ACC112 (cell line): Measurements from ENCODE around the gene AATF.

Experiments
- H2AFZ ChIP-seq: fragments of 200-600 bp; sonication (generic); one replicate; pipeline ENCODE4 v1.6.0; 2017; ENCODE audit warnings: antibody characterized with exemption, low read length; ENCODE audit not compliant: unreplicated experiment
- H3K27ac ChIP-seq: fragments of 200-600 bp; sonication (generic); 2 replicates; pipeline ENCODE4 v1.5.1; 2014; ENCODE audit warnings: low read depth, mild to moderate bottlenecking, antibody characterized with exemption, low read length, moderate library complexity
- H3K27me3 ChIP-seq: fragments of 200-600 bp; sonication (generic); 2 replicates; pipeline ENCODE4 v1.6.1; 2014; ENCODE audit warnings: mild to moderate bottlenecking, antibody characterized with exemption, low read length, moderate library complexity, mixed read lengths; ENCODE audit not compliant: insufficient read depth
- H3K36me3 ChIP-seq: fragments of 200-600 bp; sonication (generic); 2 replicates; pipeline ENCODE4 v1.6.1; 2016; ENCODE audit warnings: mild to moderate bottlenecking, antibody characterized with exemption, low read length, moderate library complexity, mixed read lengths; ENCODE audit not compliant: insufficient read depth
- H3K4me1 ChIP-seq: fragments of 200-600 bp; sonication (generic); one replicate; pipeline ENCODE4 v1.6.1; 2016; ENCODE audit warnings: low read length, mixed read lengths; ENCODE audit not compliant: insufficient read depth, unreplicated experiment, control insufficient read depth
- H3K4me3 ChIP-seq: fragments of 200-600 bp; sonication (generic); 2 replicates; pipeline ENCODE4 v1.5.1; 2014; ENCODE audit warnings: mild to moderate bottlenecking, low read depth, low read length
- H3K79me2 ChIP-seq: fragments of 200-600 bp; sonication (generic); one replicate; pipeline ENCODE4 v1.6.0; 2016; ENCODE audit warnings: low read length; ENCODE audit not compliant: control insufficient read depth, unreplicated experiment, insufficient read depth

The AATF gene

DNA sequence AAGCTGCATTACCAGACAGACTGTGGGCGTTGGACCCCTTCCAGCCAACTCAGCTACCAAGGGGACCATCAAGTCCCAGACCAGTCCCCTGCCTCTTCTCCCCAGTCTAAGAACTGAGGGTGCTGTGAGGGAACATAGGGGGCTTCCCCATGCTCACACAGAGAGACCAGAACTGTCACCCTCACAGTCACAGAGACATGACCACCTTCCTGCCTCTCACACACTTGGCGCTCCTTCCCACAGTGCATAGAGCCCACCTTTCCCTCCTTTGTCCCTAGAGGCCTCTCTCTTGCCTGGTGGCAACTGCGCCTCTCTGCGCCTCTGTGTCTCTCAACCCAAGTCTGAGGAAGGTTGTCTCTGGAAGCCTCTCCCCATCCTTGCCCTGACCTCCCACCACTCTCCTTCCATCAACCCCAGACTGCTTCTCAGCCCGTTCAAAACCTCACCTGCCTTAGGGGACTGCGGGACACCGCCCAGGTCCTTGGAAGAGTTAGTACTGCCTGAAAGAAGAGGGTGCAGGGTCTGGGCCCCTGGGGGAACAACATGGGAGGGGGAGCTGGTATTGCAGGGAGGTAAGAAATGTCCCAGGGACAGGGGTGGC is 17.6 kb upstream of the AATF start:
- Histone ChIP-seq H3K36me3 (no peaks in the 10 kb centered on the region), H3K27ac (no peak overlapping the region), H3K79me2 (no peaks in the 10 kb centered on the region), H3K27me3 (peaks cover 87% of the 10 kb centered on the region), H2AFZ (no peak overlapping the region), H3K4me1 (no peaks in the 10 kb centered on the region), H3K4me3 (no peak overlapping the region)

- peak overlapping the region; percentile 53 for H3K4me3 ChIP-seq
- no peaks in the 10 kb centered on the region for H3K4me1 ChIP-seq
- no peak overlapping the region for H3K27ac ChIP-seq
- no peaks in the 10 kb centered on the region for H3K79me2 ChIP-seq
- H3K27me3 ChIP-seq = peaks cover 93% of the 10 kb centered on the region
- no peaks in the 10 kb centered on the region for H3K36me3 ChIP-seq
- no peak overlapping the region for H2AFZ ChIP-seq
Measured at GRCh38 chr17:36931697-36932382, 16.9 kb upstream of the AATF start.

GRCh38 chr17:36932383-36932693 is 16.4 kb upstream of the AATF start:
- no peak overlapping the region for H2AFZ ChIP-seq
- H3K79me2 ChIP-seq = no peaks in the 10 kb centered on the region
- no peaks in the 10 kb centered on the region for H3K36me3 ChIP-seq
- peaks cover 98% of the 10 kb centered on the region for H3K27me3 ChIP-seq
- peak overlapping the region; percentile 53 for H3K4me3 ChIP-seq
- no peaks in the 10 kb centered on the region for H3K4me1 ChIP-seq
- no peak overlapping the region for H3K27ac ChIP-seq

DNA sequence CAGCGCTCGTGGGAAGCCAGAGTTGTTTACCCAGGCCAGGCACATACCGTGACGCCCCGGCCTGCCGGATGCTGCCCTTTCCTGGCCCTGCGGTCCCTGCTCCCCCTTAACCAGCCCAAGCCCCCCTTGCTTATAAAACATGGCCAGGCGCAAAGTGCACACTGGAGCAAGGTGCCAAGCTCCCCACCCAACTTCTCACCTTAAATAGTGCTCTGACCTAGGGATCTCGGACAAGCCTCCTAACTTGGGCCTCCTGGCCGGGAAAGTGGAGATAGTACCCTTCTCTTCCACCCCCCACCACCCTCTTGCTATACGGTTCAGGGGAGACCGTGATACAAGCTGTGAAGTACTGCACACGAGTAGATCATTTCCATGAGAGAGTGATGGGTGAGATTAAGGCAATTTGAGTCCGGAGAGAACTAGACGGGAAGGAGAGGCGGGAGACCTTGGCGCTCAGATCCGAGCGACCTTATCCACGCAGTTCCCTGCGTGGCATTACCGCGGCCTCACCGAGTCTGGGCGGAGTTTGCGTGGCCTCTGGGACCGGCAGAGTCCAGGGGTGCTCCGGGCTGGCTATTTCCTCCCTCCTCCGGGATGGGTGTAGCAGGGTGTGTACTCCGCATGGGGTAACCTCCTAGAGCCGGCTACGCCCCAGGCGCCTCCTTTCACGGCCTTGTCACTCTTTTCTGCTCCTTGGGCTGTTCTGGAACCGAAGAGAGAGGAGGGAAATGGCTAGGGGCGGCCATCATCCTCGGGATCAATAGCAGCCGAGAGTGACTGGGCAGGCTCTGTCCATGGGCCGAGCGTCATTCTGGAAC is 15.9 kb upstream of the AATF start:
- H3K79me2 ChIP-seq = no peaks in the 10 kb centered on the region
- no peaks in the 10 kb centered on the region for H3K4me1 ChIP-seq
- no peak overlapping the region for H3K4me3 ChIP-seq
- no peak overlapping the region for H3K27ac ChIP-seq
- no peaks in the 10 kb centered on the region for H3K36me3 ChIP-seq
- peaks cover 99% of the 10 kb centered on the region for H3K27me3 ChIP-seq
- H2AFZ ChIP-seq = no peak overlapping the region

DNA sequence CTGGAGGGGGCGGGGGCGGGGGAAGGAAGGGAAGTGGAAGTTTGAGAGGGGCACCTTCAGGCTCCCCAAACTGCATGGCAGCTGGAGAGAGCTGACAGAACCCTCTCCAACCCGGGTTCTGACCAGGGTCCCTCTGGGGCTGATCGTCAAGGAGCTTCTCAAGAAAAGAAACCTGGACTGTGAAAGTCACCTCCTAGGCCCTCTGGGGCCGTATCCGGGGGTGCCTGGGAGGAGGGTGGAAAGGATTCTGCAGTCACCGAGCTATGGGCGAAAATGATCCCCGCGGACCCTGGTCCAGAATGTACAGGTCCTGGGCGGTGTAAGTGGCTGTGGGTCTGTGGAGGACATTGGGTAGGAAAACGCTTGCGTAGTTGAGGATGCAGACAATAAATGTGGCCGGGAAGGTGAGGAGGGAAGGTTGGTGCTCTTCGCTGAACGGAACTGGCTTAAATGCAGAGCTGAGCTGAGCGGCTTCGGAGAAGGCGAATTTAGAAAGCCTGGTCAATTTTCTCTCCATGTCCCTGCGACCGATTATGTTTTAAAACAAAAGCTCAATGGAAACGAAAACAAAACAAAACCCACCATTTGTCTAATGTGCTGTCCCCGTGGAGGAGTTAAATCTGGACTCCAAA is 15.1 kb upstream of the AATF start:
- Histone ChIP-seq H2AFZ (no peak overlapping the region), H3K79me2 (no peaks in the 10 kb centered on the region), H3K27ac (no peak overlapping the region), H3K27me3 (peaks cover 99% of the 10 kb centered on the region), H3K36me3 (no peaks in the 10 kb centered on the region), H3K4me3 (peak overlapping the region; percentile 55; the same call in 1 of the 2 replicates), H3K4me1 (no peaks in the 10 kb centered on the region)

DNA sequence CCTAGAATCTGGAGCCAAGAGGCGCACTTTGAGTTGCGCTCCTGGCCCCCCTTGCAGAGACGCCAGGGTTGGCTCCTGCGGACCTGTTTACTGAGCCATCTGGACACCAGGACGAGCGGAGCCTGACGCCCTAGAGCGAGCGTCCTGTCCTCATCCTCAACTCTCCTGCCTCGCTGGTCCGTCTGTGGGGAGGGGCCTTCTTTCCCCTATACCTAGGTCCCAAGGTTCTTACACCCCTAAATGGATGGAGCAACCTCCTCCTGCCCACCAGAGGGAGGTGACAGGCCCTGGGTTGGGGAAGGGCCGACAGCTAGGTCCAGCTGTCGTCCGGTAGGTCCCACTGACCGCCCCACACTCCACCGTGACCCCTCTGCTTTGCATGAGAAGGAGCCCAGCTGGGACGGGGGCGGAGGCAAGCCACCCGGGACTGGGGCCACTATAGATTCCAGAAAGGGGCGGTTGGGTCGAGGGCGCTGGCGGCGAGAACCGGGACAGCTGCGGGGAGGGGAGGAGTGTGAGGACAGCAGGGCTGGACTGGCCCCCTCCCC is 14.5 kb upstream of the AATF start:
- no peak overlapping the region for H2AFZ ChIP-seq
- H3K4me3 ChIP-seq = peak overlapping the region; percentile 55; the same call in 1 of the 2 replicates
- no peaks in the 10 kb centered on the region for H3K4me1 ChIP-seq
- H3K27me3 ChIP-seq = peaks cover 99% of the 10 kb centered on the region
- no peak overlapping the region for H3K27ac ChIP-seq
- no peaks in the 10 kb centered on the region for H3K36me3 ChIP-seq
- H3K79me2 ChIP-seq = no peaks in the 10 kb centered on the region

DNA sequence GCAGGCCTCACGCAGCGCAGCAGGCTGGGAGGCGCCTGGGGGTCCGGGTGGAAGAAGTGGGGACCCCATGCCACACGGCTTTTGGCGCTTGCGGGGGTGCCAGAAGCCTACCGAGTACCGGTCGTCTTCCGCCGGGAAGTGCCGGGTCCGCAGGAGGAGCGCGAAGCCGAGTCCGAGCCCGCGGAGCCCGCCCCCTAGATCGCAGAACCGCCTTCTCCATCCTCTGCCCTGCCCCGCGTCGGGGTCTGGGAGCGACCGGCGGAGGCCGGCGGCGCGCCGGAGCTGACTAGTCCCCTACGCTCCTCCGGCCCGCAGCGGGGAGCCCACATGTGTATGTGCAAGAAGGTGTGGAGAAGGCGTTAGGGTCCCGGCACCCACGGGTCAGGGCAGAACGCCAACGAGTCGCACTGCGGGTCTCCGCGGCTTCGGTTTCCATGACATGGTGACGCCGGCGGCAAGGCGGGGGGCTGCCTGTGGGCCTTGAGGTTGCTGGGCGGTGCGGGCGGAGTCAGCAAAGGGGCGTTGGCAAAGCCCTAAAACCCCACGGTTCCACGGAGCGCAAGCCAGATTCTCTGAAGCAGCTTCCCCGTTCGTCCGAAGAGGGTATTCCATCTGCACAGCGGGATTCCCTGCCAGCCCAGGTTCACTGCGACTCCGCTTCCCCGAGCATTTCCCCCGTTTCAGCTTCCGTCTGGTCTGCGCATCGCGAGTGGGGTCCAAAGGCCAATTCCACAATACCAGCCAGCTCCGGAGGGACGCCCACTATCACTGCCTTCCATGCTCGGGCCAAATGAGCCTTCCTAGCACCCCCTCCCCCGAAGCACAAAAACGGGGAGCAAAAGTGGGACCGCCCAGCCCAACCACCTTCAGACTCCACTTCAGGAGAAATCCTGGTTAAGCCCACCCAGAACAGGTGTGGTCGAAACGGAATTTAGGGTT is 13.8 kb upstream of the AATF start:
- Histone ChIP-seq H3K27me3 (peaks cover 99% of the 10 kb centered on the region), H3K4me1 (no peaks in the 10 kb centered on the region), H3K79me2 (no peaks in the 10 kb centered on the region), H3K27ac (no peak overlapping the region), H2AFZ (no peak overlapping the region), H3K36me3 (no peaks in the 10 kb centered on the region), H3K4me3 (no peak overlapping the region)

- Histone ChIP-seq H3K27me3 (peaks cover 97% of the 10 kb centered on the region), H3K79me2 (no peaks in the 10 kb centered on the region), H2AFZ (no peak overlapping the region), H3K4me3 (no peak overlapping the region), H3K4me1 (no peaks in the 10 kb centered on the region), H3K27ac (no peak overlapping the region), H3K36me3 (no peaks in the 10 kb centered on the region)
Measured at GRCh38 chr17:36935671-36936454, 12.9 kb upstream of the AATF start.

GRCh38 chr17:36936455-36937000 is 12.2 kb upstream of the AATF start:
- Histone ChIP-seq H3K36me3 (no peaks in the 10 kb centered on the region), H2AFZ (no peak overlapping the region), H3K4me3 (no peak overlapping the region), H3K4me1 (no peaks in the 10 kb centered on the region), H3K27me3 (peaks cover 97% of the 10 kb centered on the region), H3K27ac (no peak overlapping the region), H3K79me2 (no peaks in the 10 kb centered on the region)
